Panc1 (cell line): ENCODE measurements around the gene TAF13. TPM values are rescaled to one million over a fixed set of nuclear protein-coding genes. Genes with fewer than 3 reads are reported as not detected.
A peak's percentile ranks its signal among the peaks of the same experiment; 100 is the strongest.

Source experiments
- ATAC-seq: fragments of 200-7000 bp; cut with Tn5 transposase; 2 replicates; pipeline ENCODE4 v1.9.1; 2020; ENCODE audit warnings: mild to moderate bottlenecking, moderate library complexity
- BruUV-seq: library from RNA; stranded (reverse); fragments of 400-500 nt; replicated peaks from 2 replicates; lab custom pipeline; 2021; lab: Mats Ljungman, UMichigan
- CTCF ChIA-PET: fragments of 300-600 bp; sonication (Branson Sonifier 250); formaldehyde crosslinking; loops from one replicate; lab custom pipeline; 2022; ENCODE audit warnings: antibody characterized with exemption; lab: Charles Lee
- POLR2A ChIA-PET: fragments of 300-600 bp; sonication (Branson Sonifier 250); formaldehyde crosslinking; loops from one replicate; lab custom pipeline; 2022; ENCODE audit warnings: antibody characterized with exemption; lab: Charles Lee
- DNase-seq: peaks from one replicate; pipeline ENCODE4 v3.0.0-alpha.2; 2010; ENCODE audit warnings: low read depth, low spot score
- H3K27ac ChIP-seq: 2 replicates; pipeline ENCODE4 v1.5.1; 2011; ENCODE audit warnings: mild to moderate bottlenecking, low read length, inconsistent platforms
- H3K27me3 ChIP-seq: fragments of 200-500 bp; sonication (Bioruptor generic); 2 replicates; pipeline ENCODE4 v1.6.0; 2014; ENCODE audit warnings: low read length, inconsistent platforms; ENCODE audit not compliant: control insufficient read depth, insufficient read depth
- H3K36me3 ChIP-seq: fragments of 200-500 bp; sonication (Bioruptor generic); 2 replicates; pipeline ENCODE4 v1.5.1; 2014; ENCODE audit warnings: inconsistent platforms, mild to moderate bottlenecking, low read length, moderate library complexity; ENCODE audit not compliant: control insufficient read depth, insufficient read depth
- H3K4me1 ChIP-seq: 2 replicates; pipeline ENCODE4 v1.5.1; 2011; ENCODE audit warnings: inconsistent platforms, mild to moderate bottlenecking, low read length, moderate library complexity; ENCODE audit not compliant: control insufficient read depth, insufficient read depth
- H3K4me3 ChIP-seq, 2 experiments: 2 replicates each; pipeline ENCODE4 v1.5.1; 2011 to 2012; ENCODE audit warnings: low read depth in 2 of 2, low read length in 2 of 2, mild to moderate bottlenecking in 2 of 2, inconsistent platforms in 1 of 2, moderate library complexity in 1 of 2
- H3K9me3 ChIP-seq: fragments of 200-500 bp; sonication (Bioruptor generic); 2 replicates; pipeline ENCODE4 v1.5.1; 2014; ENCODE audit warnings: low read depth, mild to moderate bottlenecking, inconsistent platforms, low read length, moderate library complexity; ENCODE audit not compliant: control insufficient read depth, insufficient read depth
- POLR2AphosphoS5 ChIP-seq: IDR thresholded peaks from 2 replicates; pipeline ENCODE4 v1.6.1; 2012; ENCODE audit warnings: mild to moderate bottlenecking, low read depth, low read length, moderate library complexity
- REST ChIP-seq, 2 experiments: IDR thresholded peaks; 2 replicates each; pipeline ENCODE4 v1.6.1; 2011 to 2012; ENCODE audit warnings: low read depth in 2 of 2, control low read depth in 1 of 2, low read length in 1 of 2, mild to moderate bottlenecking in 1 of 2, moderate library complexity in 1 of 2; ENCODE audit not compliant: insufficient read depth in 1 of 2
- SIN3A ChIP-seq: IDR thresholded peaks from 2 replicates; pipeline ENCODE4 v1.6.1; 2012; ENCODE audit warnings: low read depth, mild to moderate bottlenecking, low read length, moderate library complexity, borderline replicate concordance; ENCODE audit not compliant: insufficient read depth
- TCF7L2 ChIP-seq: IDR thresholded peaks from 2 replicates; pipeline ENCODE4 v1.6.1; 2011; ENCODE audit warnings: mild to moderate bottlenecking, low read depth, low read length, inconsistent platforms
- in situ Hi-C: cut with HindIII; loops from 2 replicates; pipeline ENCODE4 v1.10.0; 2016; ENCODE audit warnings: low sequenced_read_pairs, low pct_unique_long_range_greater_than_20kb
- intact Hi-C: fragments of 100-400 bp; cut with micrococcal nuclease; formaldehyde crosslinking; loops from one replicate; pipeline ENCODE4 v1.10.0; 2022; ENCODE audit not compliant: unreplicated experiment
- total RNA-seq: library from RNA; stranded (reverse); gene quantifications from one replicate; pipeline ENCODE4 v1.2.1, GENCODE V29; 2021; ENCODE audit not compliant: unreplicated experiment
- TF ChIP-seq, protein P1 (sequence below): fragments of 450-650 bp; IDR thresholded peaks from 2 replicates; pipeline ENCODE4 v1.5.1; 2017; ENCODE audit warnings: mild to moderate bottlenecking

TAF13 gene
- total RNA-seq, 1 experiment from 2014 or later: 28.9 TPM

GRCh38 chr1:109083501-109083900 lies 7.7 kb upstream of the TAF13 start:
- Histone ChIP-seq H3K27me3 (no peaks in the 10 kb centered on the region), H3K27ac (no peak overlapping the region), H3K9me3 (no peaks in the 10 kb centered on the region), H3K4me3 (no peak overlapping the region), H3K4me1 (0 out of 2 replicates have a peak, but pooled peaks cover 2% of the 10 kb centered on the region), H3K36me3 (no peaks in the 10 kb centered on the region)
- ChIA-PET POLR2A (interaction anchor here (0.6 kb wide), 1 partner anchor 920 kb away, joined by 3 read pairs; no protein-coding TSS in a partner anchor), CTCF (interaction anchor here (0.9 kb wide), 1 partner anchor 920 kb away, joined by 3 read pairs; no protein-coding TSS in a partner anchor)
- ATAC-seq: no peak
- no peak for TF ChIP-seq REST (IDR thresholded peaks at IDR 0.05; ENCODE audit: insufficient read depth in 1 of 2, low read depth in 2 of 2, low read length in 1 of 2)
- TF ChIP-seq TCF7L2: no peak
- TF ChIP-seq POLR2AphosphoS5: no peak
- no peak for TF ChIP-seq SIN3A
- TF ChIP-seq, protein P1, sequence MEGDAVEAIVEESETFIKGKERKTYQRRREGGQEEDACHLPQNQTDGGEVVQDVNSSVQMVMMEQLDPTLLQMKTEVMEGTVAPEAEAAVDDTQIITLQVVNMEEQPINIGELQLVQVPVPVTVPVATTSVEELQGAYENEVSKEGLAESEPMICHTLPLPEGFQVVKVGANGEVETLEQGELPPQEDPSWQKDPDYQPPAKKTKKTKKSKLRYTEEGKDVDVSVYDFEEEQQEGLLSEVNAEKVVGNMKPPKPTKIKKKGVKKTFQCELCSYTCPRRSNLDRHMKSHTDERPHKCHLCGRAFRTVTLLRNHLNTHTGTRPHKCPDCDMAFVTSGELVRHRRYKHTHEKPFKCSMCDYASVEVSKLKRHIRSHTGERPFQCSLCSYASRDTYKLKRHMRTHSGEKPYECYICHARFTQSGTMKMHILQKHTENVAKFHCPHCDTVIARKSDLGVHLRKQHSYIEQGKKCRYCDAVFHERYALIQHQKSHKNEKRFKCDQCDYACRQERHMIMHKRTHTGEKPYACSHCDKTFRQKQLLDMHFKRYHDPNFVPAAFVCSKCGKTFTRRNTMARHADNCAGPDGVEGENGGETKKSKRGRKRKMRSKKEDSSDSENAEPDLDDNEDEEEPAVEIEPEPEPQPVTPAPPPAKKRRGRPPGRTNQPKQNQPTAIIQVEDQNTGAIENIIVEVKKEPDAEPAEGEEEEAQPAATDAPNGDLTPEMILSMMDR: no peak
- DNase-seq: no peak
- in situ Hi-C loops: no loop called here
- intact Hi-C loops: no loop called here
- BruUV-seq: no TSS peak

- no peak for TF ChIP-seq SIN3A
- Histone ChIP-seq H3K4me1 (peaks cover 4% of the 10 kb centered on the region; the same call in 1 of the 2 replicates), H3K4me3 (no peak overlapping the region), H3K36me3 (peaks cover 1% of the 10 kb centered on the region; the same call in 1 of the 2 replicates), H3K9me3 (no peaks in the 10 kb centered on the region), H3K27me3 (no peaks in the 10 kb centered on the region), H3K27ac (no peak overlapping the region; the same call in 1 of the 2 replicates)
- ATAC-seq: no peak
- CTCF ChIA-PET: no interaction called here
- POLR2A ChIA-PET: no interaction called here
- DNase-seq: no peak
- BruUV-seq: no TSS peak
- in situ Hi-C loops (no loop called here), intact Hi-C loops (no loop called here)
Measured at GRCh38 chr1:109080441-109081082, 4.8 kb upstream of the TAF13 start.

GRCh38 chr1:109079240-109079622 lies 3.4 kb upstream of the TAF13 start:
- H3K27me3 ChIP-seq: no peaks in the 10 kb centered on the region
- CTCF ChIA-PET: no interaction called here
- peak overlapping the region; percentile 48 for H3K27ac ChIP-seq
- intact Hi-C loops: no loop called here
- BruUV-seq: no TSS peak
- no peaks in the 10 kb centered on the region for H3K9me3 ChIP-seq
- ATAC-seq (no peak), DNase-seq (no peak)
- peak overlapping the region; percentile 9 to 23; a peak in 2 of 4 replicates for H3K4me3 ChIP-seq
- POLR2A ChIA-PET: no interaction called here
- in situ Hi-C loops: no loop called here
- peaks cover 8% of the 10 kb centered on the region; the same call in 1 of the 2 replicates for H3K36me3 ChIP-seq
- TF ChIP-seq REST (IDR thresholded peaks at IDR 0.05; ENCODE audit: insufficient read depth in 1 of 2, low read depth in 2 of 2, low read length in 1 of 2) (no peak), SIN3A (no peak), POLR2AphosphoS5 (no peak), TCF7L2 (no peak)
- TF ChIP-seq, protein P1: no peak
- peaks cover 7% of the 10 kb centered on the region; the same call in 1 of the 2 replicates for H3K4me1 ChIP-seq
